Thyroid gland (tissue), 4 donors: ENCODE data around the gene DVL1.

Source experiments
- CTCF ChIP-seq, 6 experiments: fragments of 200-600 bp in 3 of 6; fragments of 450-650 bp in 3 of 6; sonication (generic) in 3 of 6; IDR thresholded peaks; one replicate each; pipeline ENCODE4 v1.5.1; 2016 to 2019; ENCODE audit warnings: antibody characterized with exemption in 6 of 6, mild to moderate bottlenecking in 2 of 6, inconsistent platforms in 1 of 6, moderate library complexity in 1 of 6
- POLR2A ChIP-seq, 2 donors: fragments of 450-650 bp; IDR thresholded peaks; one replicate each; pipeline ENCODE4 v1.6.1; 2017; ENCODE audit warnings: antibody characterized with exemption in 2 of 2, mild to moderate bottlenecking in 2 of 2, moderate library complexity in 1 of 2

- TF ChIP-seq POLR2A (IDR thresholded peaks at IDR 0.05): no peak
- no peak for TF ChIP-seq CTCF (IDR thresholded peaks at IDR 0.05)
Measured at GRCh38 chr1:1313500-1314236, 35.5 kb downstream of the DVL1 start.
